Cerebellar cortex (tissue), 1 donor: ENCODE data around the gene DCAKD.

Source experiments
- DNase-seq: peaks from one replicate; pipeline ENCODE4 v3.0.0-alpha.2; 2015; ENCODE audit warnings: low spot score

DCAKD gene

GRCh38 chr17:45004388-45004787 lies 47.0 kb downstream of the DCAKD start:
- DNase-seq = peak; percentile 55

GRCh38 chr17:45003877-45004276 lies 47.6 kb downstream of the DCAKD start:
- no peak for DNase-seq

- DNase-seq = no peak
Measured at GRCh38 chr17:45001310-45001709, 50.1 kb downstream of the DCAKD start.

GRCh38 chr17:44999433-44999832 lies 52.0 kb downstream of the DCAKD start:
- DNase-seq = no peak

- DNase-seq = no peak
Measured at GRCh38 chr17:44998646-44999045, 52.8 kb downstream of the DCAKD start.

- no peak for DNase-seq
Measured at GRCh38 chr17:44997733-44998520, 53.5 kb downstream of the DCAKD start.

- no peak for DNase-seq
Measured at GRCh38 chr17:44996304-44996703, 55.1 kb downstream of the DCAKD start.

- no peak for DNase-seq
Measured at GRCh38 chr17:44995436-44996001, 55.9 kb downstream of the DCAKD start.

GRCh38 chr17:44992242-44992939 lies 59.0 kb downstream of the DCAKD start:
- DNase-seq = no peak

GRCh38 chr17:44990994-44991393 lies 60.4 kb downstream of the DCAKD start:
- DNase-seq = no peak

- DNase-seq = no peak
Measured at GRCh38 chr17:44989552-44990138, 61.8 kb downstream of the DCAKD start.

- DNase-seq = no peak
Measured at GRCh38 chr17:44988044-44988942, 63.1 kb downstream of the DCAKD start.

- DNase-seq = no peak
Measured at GRCh38 chr17:44983563-44983962, 67.9 kb downstream of the DCAKD start.

- no peak for DNase-seq
Measured at GRCh38 chr17:44982113-44982702, 69.2 kb downstream of the DCAKD start.

- DNase-seq = no peak
Measured at GRCh38 chr17:44981221-44981968, 70.0 kb downstream of the DCAKD start.

- no peak for DNase-seq
Measured at GRCh38 chr17:44979426-44979995, 71.9 kb downstream of the DCAKD start.

- no peak for DNase-seq
Measured at GRCh38 chr17:44978807-44979206, 72.6 kb downstream of the DCAKD start.

- DNase-seq = no peak
Measured at GRCh38 chr17:44977814-44978550, 73.5 kb downstream of the DCAKD start.

GRCh38 chr17:44977065-44977464 lies 74.4 kb downstream of the DCAKD start:
- no peak for DNase-seq

GRCh38 chr17:44976206-44976605 lies 75.2 kb downstream of the DCAKD start:
- DNase-seq = no peak
